Calu3 (cell line): ENCODE results near the gene CDKAL1. TPM values are rescaled to one million over a fixed set of nuclear protein-coding genes. Genes with fewer than 3 reads are reported as not detected.

Experiments used
- BruUV-seq: library from RNA; stranded (reverse); fragments of 400-500 nt; replicated peaks from 2 replicates; lab custom pipeline; 2021; lab: Mats Ljungman, UMichigan
- CTCF ChIA-PET: fragments of 300-600 bp; sonication (Branson Sonifier 250); formaldehyde crosslinking; loops from one replicate; lab custom pipeline; 2022; ENCODE audit warnings: antibody characterized with exemption; lab: Charles Lee
- DNase-seq: peaks from one replicate; pipeline ENCODE4 v3.0.0; 2022
- H3K27ac Mint-ChIP-seq: one replicate; pipeline ENCODE4 v1.8.0; 2022; ENCODE audit warnings: mixed read lengths; ENCODE audit not compliant: unreplicated experiment
- H3K27me3 Mint-ChIP-seq: one replicate; pipeline ENCODE4 v1.8.0; 2022; ENCODE audit warnings: mixed read lengths; ENCODE audit not compliant: unreplicated experiment
- H3K36me3 Mint-ChIP-seq: one replicate; pipeline ENCODE4 v1.8.0; 2022; ENCODE audit warnings: mild to moderate bottlenecking, moderate library complexity, mixed read lengths; ENCODE audit not compliant: insufficient read depth, unreplicated experiment
- H3K4me1 Mint-ChIP-seq: one replicate; pipeline ENCODE4 v1.8.0; 2022; ENCODE audit warnings: mild to moderate bottlenecking, low read depth, mixed read lengths; ENCODE audit not compliant: unreplicated experiment
- H3K4me3 Mint-ChIP-seq: one replicate; pipeline ENCODE4 v1.8.0; 2022; ENCODE audit warnings: mild to moderate bottlenecking, low read depth, moderate library complexity, mixed read lengths; ENCODE audit not compliant: unreplicated experiment
- H3K9me3 Mint-ChIP-seq: one replicate; pipeline ENCODE4 v1.8.0; 2022; ENCODE audit warnings: low read depth, mixed read lengths; ENCODE audit not compliant: unreplicated experiment
- intact Hi-C: fragments of 100-400 bp; cut with micrococcal nuclease; formaldehyde crosslinking; loops from one replicate; pipeline ENCODE4 v1.10.0; 2022; ENCODE audit not compliant: unreplicated experiment
- total RNA-seq: library from RNA; stranded (reverse); gene quantifications from 2 replicates; pipeline ENCODE4 v1.2.3, GENCODE V29; 2022
- TF ChIP-seq, protein P1 (sequence below): fragments of 200-600 bp; IDR thresholded peaks from one replicate; pipeline ENCODE4 v1.8.0; 2022; ENCODE audit warnings: antibody characterized with exemption; ENCODE audit not compliant: unreplicated experiment

CDKAL1 gene
- total RNA-seq, 1 experiment from 2014 or later: 39.6 TPM

DNA sequence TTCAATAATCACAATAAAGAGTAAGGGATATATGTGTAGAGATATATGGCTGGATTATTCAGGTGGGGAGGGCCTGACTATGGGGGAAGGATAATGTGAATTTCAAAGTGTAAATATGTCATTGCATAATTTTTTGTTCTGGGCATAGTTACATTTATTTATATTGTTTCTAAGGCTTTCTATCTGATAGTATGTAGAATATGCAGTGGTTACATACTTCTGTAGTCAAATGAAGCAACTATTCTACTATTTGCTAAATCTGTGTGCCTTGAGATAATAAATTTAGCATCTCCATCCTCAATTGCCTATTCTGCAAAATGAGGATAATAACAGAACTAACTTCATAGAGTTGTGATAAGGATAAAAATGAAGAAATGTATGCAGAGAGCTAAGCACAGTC, 359.2 kb downstream of the CDKAL1 start:
- no peaks in the 10 kb centered on the region for H3K27me3 Mint-ChIP-seq
- no peaks in the 10 kb centered on the region for H3K36me3 Mint-ChIP-seq
- no peaks in the 10 kb centered on the region for H3K4me1 Mint-ChIP-seq
- CTCF ChIA-PET: interaction anchor here (0.6 kb wide), 1 partner anchor 48 kb away, joined by 3 read pairs; no protein-coding TSS in a partner anchor
- no peak for DNase-seq
- TF ChIP-seq, protein P1, sequence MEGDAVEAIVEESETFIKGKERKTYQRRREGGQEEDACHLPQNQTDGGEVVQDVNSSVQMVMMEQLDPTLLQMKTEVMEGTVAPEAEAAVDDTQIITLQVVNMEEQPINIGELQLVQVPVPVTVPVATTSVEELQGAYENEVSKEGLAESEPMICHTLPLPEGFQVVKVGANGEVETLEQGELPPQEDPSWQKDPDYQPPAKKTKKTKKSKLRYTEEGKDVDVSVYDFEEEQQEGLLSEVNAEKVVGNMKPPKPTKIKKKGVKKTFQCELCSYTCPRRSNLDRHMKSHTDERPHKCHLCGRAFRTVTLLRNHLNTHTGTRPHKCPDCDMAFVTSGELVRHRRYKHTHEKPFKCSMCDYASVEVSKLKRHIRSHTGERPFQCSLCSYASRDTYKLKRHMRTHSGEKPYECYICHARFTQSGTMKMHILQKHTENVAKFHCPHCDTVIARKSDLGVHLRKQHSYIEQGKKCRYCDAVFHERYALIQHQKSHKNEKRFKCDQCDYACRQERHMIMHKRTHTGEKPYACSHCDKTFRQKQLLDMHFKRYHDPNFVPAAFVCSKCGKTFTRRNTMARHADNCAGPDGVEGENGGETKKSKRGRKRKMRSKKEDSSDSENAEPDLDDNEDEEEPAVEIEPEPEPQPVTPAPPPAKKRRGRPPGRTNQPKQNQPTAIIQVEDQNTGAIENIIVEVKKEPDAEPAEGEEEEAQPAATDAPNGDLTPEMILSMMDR: no peak
- peaks cover 4% of the 10 kb centered on the region for H3K9me3 Mint-ChIP-seq
- H3K4me3 Mint-ChIP-seq: no peak overlapping the region
- intact Hi-C loops: no loop called here
- no peak overlapping the region for H3K27ac Mint-ChIP-seq
- BruUV-seq: no TSS peak

DNA sequence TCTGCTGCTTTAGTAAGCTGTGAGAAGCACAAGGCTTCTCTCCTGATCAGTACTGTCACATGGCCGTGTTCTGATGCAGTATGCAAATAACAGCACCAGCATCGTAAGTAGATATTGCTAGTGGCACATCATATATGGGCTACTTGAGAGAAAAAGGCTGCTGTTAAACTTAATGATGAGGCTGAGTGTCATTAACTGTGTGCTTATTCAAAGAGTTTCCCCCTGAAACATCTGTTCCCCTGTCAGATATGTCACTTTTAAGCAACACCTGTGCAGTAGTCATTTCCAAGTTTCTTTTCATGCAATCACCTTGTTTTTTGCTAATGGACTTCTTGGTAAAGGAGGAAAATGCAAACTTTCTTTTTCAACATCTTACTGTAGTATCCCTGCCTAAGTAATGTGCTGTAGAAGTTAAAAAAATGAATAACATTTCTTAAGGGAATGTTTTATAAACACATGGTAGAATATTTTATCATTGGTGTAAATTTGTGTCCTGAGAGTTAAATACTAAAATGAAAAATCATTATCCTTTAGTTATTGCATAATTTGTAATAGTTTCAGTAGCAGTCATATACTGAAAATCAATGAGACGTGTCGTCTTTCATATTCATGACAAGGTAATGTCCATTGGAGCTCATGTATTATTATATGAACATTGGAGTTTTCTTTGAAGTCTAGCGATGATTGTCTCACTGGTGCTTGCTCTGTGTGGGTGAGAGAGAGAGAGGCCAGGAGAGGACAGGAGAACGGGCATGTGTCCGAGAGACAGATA, 366.3 kb downstream of the CDKAL1 start:
- no TSS peak for BruUV-seq
- no peak for DNase-seq
- Mint-ChIP-seq H3K4me3 (no peak overlapping the region), H3K27me3 (no peaks in the 10 kb centered on the region), H3K9me3 (no peaks in the 10 kb centered on the region), H3K4me1 (no peaks in the 10 kb centered on the region), H3K36me3 (no peaks in the 10 kb centered on the region), H3K27ac (no peak overlapping the region)
- intact Hi-C loops: no loop called here
- TF ChIP-seq, protein P1: no peak
- CTCF ChIA-PET: no interaction called here

DNA sequence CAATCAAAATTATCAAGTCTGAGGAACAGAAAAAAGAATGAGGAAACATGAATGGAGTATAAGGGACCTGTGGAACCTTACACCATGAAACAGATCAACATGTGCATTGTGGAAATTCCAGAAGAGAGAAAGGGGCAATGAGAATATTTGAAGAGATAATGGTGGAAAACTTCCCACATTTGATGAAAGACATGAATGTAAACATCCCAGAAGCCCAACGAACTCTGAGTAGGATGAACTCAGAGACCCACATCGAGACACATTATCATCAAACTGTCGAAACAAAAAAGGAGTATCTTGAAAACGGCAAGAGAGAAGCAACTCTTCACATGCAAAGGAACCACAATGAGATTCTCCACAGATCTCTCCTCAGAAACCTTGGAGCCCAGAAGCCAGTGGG, 371.1 kb downstream of the CDKAL1 start:
- H3K4me1 Mint-ChIP-seq: no peaks in the 10 kb centered on the region
- no peaks in the 10 kb centered on the region for H3K9me3 Mint-ChIP-seq
- H3K4me3 Mint-ChIP-seq: no peak overlapping the region
- CTCF ChIA-PET: no interaction called here
- intact Hi-C loops: no loop called here
- BruUV-seq: no TSS peak
- H3K36me3 Mint-ChIP-seq: no peaks in the 10 kb centered on the region
- H3K27me3 Mint-ChIP-seq: no peaks in the 10 kb centered on the region
- DNase-seq: no peak
- TF ChIP-seq, protein P1: no peak
- no peak overlapping the region for H3K27ac Mint-ChIP-seq

DNA sequence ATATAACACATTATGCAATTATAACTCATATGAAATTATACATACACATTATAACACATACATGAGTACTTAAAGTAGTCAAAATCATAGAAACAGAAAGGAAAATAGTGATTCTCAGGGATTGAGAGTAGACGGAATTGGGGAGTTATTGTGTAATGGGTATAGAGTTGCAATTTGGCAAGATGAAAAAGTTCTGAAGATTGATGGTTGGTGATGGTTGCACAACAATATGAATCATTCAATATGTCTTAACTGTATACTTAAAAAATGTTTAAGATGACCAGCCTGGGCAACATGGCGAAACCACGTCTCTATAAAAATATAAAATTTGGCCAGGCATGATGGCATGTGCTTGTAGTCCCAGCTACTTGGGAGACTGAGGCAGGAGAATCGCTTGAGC, 372.7 kb downstream of the CDKAL1 start:
- no peaks in the 10 kb centered on the region for H3K36me3 Mint-ChIP-seq
- no peaks in the 10 kb centered on the region for H3K9me3 Mint-ChIP-seq
- no peak for DNase-seq
- BruUV-seq: no TSS peak
- TF ChIP-seq, protein P1: no peak
- H3K4me3 Mint-ChIP-seq: no peak overlapping the region
- CTCF ChIA-PET: no interaction called here
- no peak overlapping the region for H3K27ac Mint-ChIP-seq
- no peaks in the 10 kb centered on the region for H3K27me3 Mint-ChIP-seq
- intact Hi-C loops: no loop called here
- H3K4me1 Mint-ChIP-seq: no peaks in the 10 kb centered on the region
